ENCODE results near the gene KIAA0586.
"Not testable (repeated sequence)": the region's sequence is repeated elsewhere in the genome, so short reads cannot be mapped to it uniquely, and the experiment has no call there.

Gene KIAA0586

GRCh38 chr14:58427281-58428117, at the start of gene KIAA0586, which contains the start of gene TIMM9:
Gene KIAA0586, plus strand, starts transcription at chr14:58427719. Its CDS starts 546 bp downstream, at chr14:58428265.
Gene TIMM9, minus strand, starts transcription at chr14:58427531. Its CDS starts 15,586 bp downstream, at chr14:58411945.
- peaks cover 37% of the 10 kb centered on the region for H3K36me3 Mint-ChIP-seq (ENCODE audit: low read depth)
- peaks cover 61% of the 10 kb centered on the region for H3K4me1 Mint-ChIP-seq (ENCODE audit: low read depth)
- peak within 1 kb of the TSS; percentile 96 for H3K4me3 Mint-ChIP-seq
- peaks cover 4% of the 10 kb centered on the region for H3K27me3 Mint-ChIP-seq
- H3K27ac Mint-ChIP-seq: peak within 1 kb of the TSS; percentile 98
- no peaks in the 10 kb centered on the region for H3K9me3 Mint-ChIP-seq

- no peak overlapping the region for H3K4me3 Mint-ChIP-seq
- H3K36me3 Mint-ChIP-seq (ENCODE audit: low read depth): no peaks in the 10 kb centered on the region
- no peak overlapping the region for H3K27ac Mint-ChIP-seq
- peaks cover 6% of the 10 kb centered on the region for H3K4me1 Mint-ChIP-seq (ENCODE audit: low read depth)
- H3K9me3 Mint-ChIP-seq: no peaks in the 10 kb centered on the region
- no peaks in the 10 kb centered on the region for H3K27me3 Mint-ChIP-seq
Measured at GRCh38 chr14:58390830-58391229, 36.7 kb upstream of the KIAA0586 start.

- H3K4me3 Mint-ChIP-seq: peak overlapping the region; percentile 73
- no peaks in the 10 kb centered on the region for H3K36me3 Mint-ChIP-seq (ENCODE audit: low read depth)
- H3K27ac Mint-ChIP-seq: peak overlapping the region; percentile 68
- no peaks in the 10 kb centered on the region for H3K27me3 Mint-ChIP-seq
- H3K9me3 Mint-ChIP-seq: no peaks in the 10 kb centered on the region
- peaks cover 13% of the 10 kb centered on the region for H3K4me1 Mint-ChIP-seq (ENCODE audit: low read depth)
Measured at GRCh38 chr14:58395562-58395811, 32.0 kb upstream of the KIAA0586 start.

- peaks cover 13% of the 10 kb centered on the region for H3K4me1 Mint-ChIP-seq (ENCODE audit: low read depth)
- H3K9me3 Mint-ChIP-seq: no peaks in the 10 kb centered on the region
- peak within 1 kb of the TSS; percentile 73 for H3K4me3 Mint-ChIP-seq
- peak within 1 kb of the TSS; percentile 68 for H3K27ac Mint-ChIP-seq
- H3K36me3 Mint-ChIP-seq (ENCODE audit: low read depth): peaks cover 4% of the 10 kb centered on the region
- no peaks in the 10 kb centered on the region for H3K27me3 Mint-ChIP-seq
Measured at GRCh38 chr14:58395812-58396788, 31.4 kb upstream of the KIAA0586 start, which contains the start of gene TOMM20L. Gene TOMM20L, plus strand, starts transcription at chr14:58395930. Its CDS starts 28 bp downstream, at chr14:58395958.

- Mint-ChIP-seq H3K27me3 (no peaks in the 10 kb centered on the region), H3K27ac (no peak overlapping the region), H3K4me1 (ENCODE audit: low read depth) (peaks cover 13% of the 10 kb centered on the region), H3K36me3 (ENCODE audit: low read depth) (peaks cover 4% of the 10 kb centered on the region), H3K4me3 (no peak overlapping the region), H3K9me3 (no peaks in the 10 kb centered on the region)
Measured at GRCh38 chr14:58397156-58397555, 30.4 kb upstream of the KIAA0586 start.

GRCh38 chr14:58398495-58398894, 29.0 kb upstream of the KIAA0586 start:
- Mint-ChIP-seq H3K27ac (no peak overlapping the region), H3K9me3 (no peaks in the 10 kb centered on the region), H3K4me3 (no peak overlapping the region)

GRCh38 chr14:58398895-58399294, 28.6 kb upstream of the KIAA0586 start:
- Mint-ChIP-seq H3K36me3 (ENCODE audit: low read depth) (peaks cover 10% of the 10 kb centered on the region), H3K27me3 (no peaks in the 10 kb centered on the region), H3K4me3 (no peak overlapping the region), H3K27ac (no peak overlapping the region), H3K4me1 (ENCODE audit: low read depth) (peaks cover 13% of the 10 kb centered on the region), H3K9me3 (no peaks in the 10 kb centered on the region)

More at GRCh38 chr14:58398495-58398894, 29.0 kb upstream of the KIAA0586 start:
- H3K36me3 Mint-ChIP-seq (ENCODE audit: low read depth): peaks cover 10% of the 10 kb centered on the region
- H3K27me3 Mint-ChIP-seq: no peaks in the 10 kb centered on the region
- peaks cover 13% of the 10 kb centered on the region for H3K4me1 Mint-ChIP-seq (ENCODE audit: low read depth)

GRCh38 chr14:58401587-58401986, 25.9 kb upstream of the KIAA0586 start:
- Mint-ChIP-seq H3K4me1 (ENCODE audit: low read depth) (peaks cover 3% of the 10 kb centered on the region), H3K4me3 (no peak overlapping the region), H3K36me3 (ENCODE audit: low read depth) (peaks cover 24% of the 10 kb centered on the region), H3K27ac (no peak overlapping the region), H3K27me3 (no peaks in the 10 kb centered on the region), H3K9me3 (no peaks in the 10 kb centered on the region)

- Mint-ChIP-seq H3K36me3 (ENCODE audit: low read depth) (peaks cover 59% of the 10 kb centered on the region), H3K4me1 (ENCODE audit: low read depth) (no peaks in the 10 kb centered on the region), H3K9me3 (no peaks in the 10 kb centered on the region), H3K4me3 (no peak overlapping the region), H3K27ac (no peak overlapping the region), H3K27me3 (no peaks in the 10 kb centered on the region)
Measured at GRCh38 chr14:58408681-58409215, 18.8 kb upstream of the KIAA0586 start.

GRCh38 chr14:58414845-58415244, 12.7 kb upstream of the KIAA0586 start:
- H3K27me3 Mint-ChIP-seq: no peaks in the 10 kb centered on the region
- no peak overlapping the region for H3K27ac Mint-ChIP-seq
- H3K36me3 Mint-ChIP-seq (ENCODE audit: low read depth): peaks cover 70% of the 10 kb centered on the region
- no peak overlapping the region for H3K4me3 Mint-ChIP-seq
- peaks cover 20% of the 10 kb centered on the region for H3K4me1 Mint-ChIP-seq (ENCODE audit: low read depth)
- peaks cover 3% of the 10 kb centered on the region for H3K9me3 Mint-ChIP-seq

GRCh38 chr14:58415636-58416547, 11.6 kb upstream of the KIAA0586 start:
- H3K4me1 Mint-ChIP-seq (ENCODE audit: low read depth): peaks cover 24% of the 10 kb centered on the region
- no peaks in the 10 kb centered on the region for H3K27me3 Mint-ChIP-seq
- H3K36me3 Mint-ChIP-seq (ENCODE audit: low read depth): peaks cover 73% of the 10 kb centered on the region
- peaks cover 3% of the 10 kb centered on the region for H3K9me3 Mint-ChIP-seq
- no peak overlapping the region for H3K4me3 Mint-ChIP-seq
- no peak overlapping the region for H3K27ac Mint-ChIP-seq

- not testable (repeated sequence) for H3K4me3 Mint-ChIP-seq, H3K27ac Mint-ChIP-seq, H3K9me3 Mint-ChIP-seq, H3K27me3 Mint-ChIP-seq
- Mint-ChIP-seq H3K36me3 (ENCODE audit: low read depth) (peaks cover 78% of the 10 kb centered on the region), H3K4me1 (ENCODE audit: low read depth) (peaks cover 24% of the 10 kb centered on the region)
Measured at GRCh38 chr14:58416934-58417333, 10.6 kb upstream of the KIAA0586 start.

- peaks cover 61% of the 10 kb centered on the region for H3K4me1 Mint-ChIP-seq (ENCODE audit: low read depth)
- no peaks in the 10 kb centered on the region for H3K9me3 Mint-ChIP-seq
- H3K36me3 Mint-ChIP-seq (ENCODE audit: low read depth): peaks cover 36% of the 10 kb centered on the region
- H3K4me3 Mint-ChIP-seq: peak overlapping the region; percentile 96
- H3K27me3 Mint-ChIP-seq: peaks cover 4% of the 10 kb centered on the region
- peak overlapping the region; percentile 98 for H3K27ac Mint-ChIP-seq
Measured at GRCh38 chr14:58426670-58427280, 744 bp upstream of the KIAA0586 start.
